Mammary epithelial cell (primary cell): ENCODE results near the gene HS3ST4.

ENCODE experiments used
- CTCF ChIP-seq, 2 donors: IDR thresholded peaks in 1 of 2; conservative IDR thresholded peaks in 1 of 2; 2 replicates each; pipeline ENCODE4 v1.5.1; 2011 to 2012; ENCODE audit warnings: inconsistent platforms in 2 of 2, low read length in 2 of 2, mild to moderate bottlenecking in 2 of 2, control low read depth in 1 of 2, low read depth in 1 of 2; ENCODE audit not compliant: insufficient read depth in 1 of 2; ENCODE audit errors: extremely low read depth in 1 of 2
- EZH2 ChIP-seq: IDR thresholded peaks from 2 replicates; pipeline ENCODE4 v1.6.1; 2012; ENCODE audit warnings: low read length, inconsistent platforms, borderline replicate concordance

GRCh38 chr16:26186091-26186615, 494.4 kb downstream of the HS3ST4 start:
- no peak for TF ChIP-seq CTCF (conservative IDR thresholded peaks at IDR 0.05 in 1 of 2, IDR thresholded peaks at IDR 0.05 in 1 of 2; ENCODE audit: extremely low read depth in 1 of 2, insufficient read depth in 1 of 2, low read depth in 1 of 2, low read length in 2 of 2)
- no peak for TF ChIP-seq EZH2
